Measurements from ENCODE around the gene ZBTB48. TPM values are rescaled to one million over a fixed set of nuclear protein-coding genes. Genes with fewer than 3 reads are reported as not detected.

The ZBTB48 gene
- polyA plus RNA-seq, 3 donors, result 13.2 to 94.2 (median 23.0) TPM

DNA sequence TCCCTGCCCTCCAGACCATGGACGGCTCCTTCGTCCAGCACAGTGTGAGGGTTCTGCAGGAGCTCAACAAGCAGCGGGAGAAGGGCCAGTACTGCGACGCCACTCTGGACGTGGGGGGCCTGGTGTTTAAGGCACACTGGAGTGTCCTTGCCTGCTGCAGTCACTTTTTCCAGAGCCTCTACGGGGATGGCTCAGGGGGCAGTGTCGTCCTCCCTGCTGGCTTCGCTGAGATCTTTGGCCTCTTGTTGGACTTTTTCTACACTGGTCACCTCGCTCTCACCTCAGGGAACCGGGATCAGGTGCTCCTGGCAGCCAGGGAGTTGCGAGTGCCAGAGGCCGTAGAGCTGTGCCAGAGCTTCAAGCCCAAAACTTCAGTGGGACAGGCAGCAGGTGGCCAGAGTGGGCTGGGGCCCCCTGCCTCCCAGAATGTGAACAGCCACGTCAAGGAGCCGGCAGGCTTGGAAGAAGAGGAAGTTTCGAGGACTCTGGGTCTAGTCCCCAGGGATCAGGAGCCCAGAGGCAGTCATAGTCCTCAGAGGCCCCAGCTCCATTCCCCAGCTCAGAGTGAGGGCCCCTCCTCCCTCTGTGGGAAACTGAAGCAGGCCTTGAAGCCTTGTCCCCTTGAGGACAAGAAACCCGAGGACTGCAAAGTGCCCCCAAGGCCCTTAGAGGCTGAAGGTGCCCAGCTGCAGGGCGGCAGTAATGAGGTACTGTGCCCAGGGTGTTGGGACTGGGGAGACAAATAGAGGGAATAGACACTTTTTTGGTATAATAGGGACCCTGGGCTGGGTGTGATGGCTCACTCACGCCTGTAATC lies 1.0 kb downstream of the ZBTB48 start:
- Histone ChIP-seq H3K4me3 (replicated peaks in 1 of 3; ENCODE audit: low read depth in 2 of 3, low read length in 3 of 3) (peak overlapping the region; percentile 61 to 83 (median 76)), H3K27ac (ENCODE audit: low read depth in 1 of 2, low read length in 2 of 2) (peak overlapping the region; percentile 88 to 97), H3K36me3 (replicated peaks in 1 of 2; ENCODE audit: control insufficient read depth in 1 of 2, insufficient read depth in 2 of 2, low read length in 2 of 2) (peaks cover 2 to 12% of the 10 kb centered on the region in 2 donors), H2AFZ (ENCODE audit: insufficient read depth, low read depth, low read length, poor library complexity, severe bottlenecking) (peak overlapping the region; percentile 70), H3K4me2 (replicated peaks; ENCODE audit: extremely low read depth, low read length, poor library complexity, severe bottlenecking) (peak overlapping the region; percentile 88), H3K79me2 (ENCODE audit: insufficient read depth, low read length) (peaks cover 43% of the 10 kb centered on the region), H3K4me1 (ENCODE audit: control insufficient read depth in 1 of 2, insufficient read depth in 2 of 2, low read length in 2 of 2) (peaks cover 33 to 34% of the 10 kb centered on the region in 2 donors), H3K27me3 (ENCODE audit: control insufficient read depth in 2 of 2, insufficient read depth in 2 of 2, low read length in 2 of 2) (no peaks in the 10 kb centered on the region), H4K20me1 (ENCODE audit: insufficient read depth, low read length) (peaks cover 48% of the 10 kb centered on the region), H3K9ac (ENCODE audit: insufficient read depth, low read length, poor library complexity, severe bottlenecking) (peak overlapping the region; percentile 99), H3K9me3 (replicated peaks in 1 of 2; ENCODE audit: control insufficient read depth in 1 of 2, insufficient read depth in 1 of 2, low read length in 2 of 2) (no peaks in the 10 kb centered on the region)
- Mint-ChIP-seq H3K4me3 (peak overlapping the region; percentile 96 to 97), H3K27ac (peak overlapping the region; percentile 97 to 100 (median 99)), H3K9me3 (peaks cover 0 to 3% (median 0%) of the 10 kb centered on the region in 7 donors), H3K27me3 (ENCODE audit: low read depth in 3 of 3) (peaks cover 0 to 3% (median 0%) of the 10 kb centered on the region in 3 donors), H3K36me3 (peaks cover 6 to 8% of the 10 kb centered on the region in 2 donors), H3K4me1 (peaks cover 41% of the 10 kb centered on the region)
- WGBS (ENCODE audit: insufficient coverage), result 31% methylated on average over 18 of the region's 19 CpGs
- DNase-seq, result peak in 2 of 3 donors; percentile 51 to 69
- TF ChIP-seq, protein P1, sequence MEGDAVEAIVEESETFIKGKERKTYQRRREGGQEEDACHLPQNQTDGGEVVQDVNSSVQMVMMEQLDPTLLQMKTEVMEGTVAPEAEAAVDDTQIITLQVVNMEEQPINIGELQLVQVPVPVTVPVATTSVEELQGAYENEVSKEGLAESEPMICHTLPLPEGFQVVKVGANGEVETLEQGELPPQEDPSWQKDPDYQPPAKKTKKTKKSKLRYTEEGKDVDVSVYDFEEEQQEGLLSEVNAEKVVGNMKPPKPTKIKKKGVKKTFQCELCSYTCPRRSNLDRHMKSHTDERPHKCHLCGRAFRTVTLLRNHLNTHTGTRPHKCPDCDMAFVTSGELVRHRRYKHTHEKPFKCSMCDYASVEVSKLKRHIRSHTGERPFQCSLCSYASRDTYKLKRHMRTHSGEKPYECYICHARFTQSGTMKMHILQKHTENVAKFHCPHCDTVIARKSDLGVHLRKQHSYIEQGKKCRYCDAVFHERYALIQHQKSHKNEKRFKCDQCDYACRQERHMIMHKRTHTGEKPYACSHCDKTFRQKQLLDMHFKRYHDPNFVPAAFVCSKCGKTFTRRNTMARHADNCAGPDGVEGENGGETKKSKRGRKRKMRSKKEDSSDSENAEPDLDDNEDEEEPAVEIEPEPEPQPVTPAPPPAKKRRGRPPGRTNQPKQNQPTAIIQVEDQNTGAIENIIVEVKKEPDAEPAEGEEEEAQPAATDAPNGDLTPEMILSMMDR (IDR thresholded peaks at IDR 0.05), result no peak
- intact Hi-C loops (cut with micrococcal nuclease), result loop anchor here (1.0 to 5.0 kb wide), 3 partner anchors 20 to 36 kb away; partner anchors contain the start of gene PHF13 (in 1 of the 2)

DNA sequence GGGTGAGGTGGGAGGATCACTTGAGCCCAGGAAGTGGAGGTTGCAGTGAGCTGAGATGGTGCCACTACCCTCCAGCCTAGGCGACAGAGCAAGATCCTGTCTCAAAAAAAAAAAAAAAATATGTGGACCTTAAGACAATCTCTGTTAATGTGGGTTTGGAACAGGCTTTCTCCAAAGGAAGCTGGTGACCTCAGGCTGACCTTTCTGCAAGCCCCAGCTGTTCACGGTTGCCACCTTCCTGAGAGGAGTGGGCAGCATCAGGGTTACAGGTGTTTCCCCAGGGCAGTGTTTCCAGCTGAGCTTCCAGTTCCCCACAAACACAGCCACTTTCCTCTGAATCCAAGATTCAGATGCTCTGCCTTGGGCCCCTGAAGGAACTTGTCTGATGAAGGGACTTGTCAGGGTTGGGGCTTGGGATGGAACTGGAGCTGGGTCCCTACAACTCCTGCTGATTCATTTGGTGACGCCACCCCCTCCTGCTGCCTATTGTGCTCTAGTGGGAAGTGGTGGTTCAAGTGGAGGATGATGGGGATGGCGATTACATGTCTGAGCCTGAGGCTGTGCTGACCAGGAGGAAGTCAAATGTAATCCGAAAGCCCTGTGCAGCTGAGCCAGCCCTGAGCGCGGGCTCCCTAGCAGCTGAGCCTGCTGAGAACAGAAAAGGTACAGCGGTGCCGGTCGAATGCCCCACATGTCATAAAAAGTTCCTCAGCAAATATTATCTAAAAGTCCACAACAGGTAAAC lies 1.9 kb downstream of the ZBTB48 start:
- WGBS (ENCODE audit: insufficient coverage), result 9% methylated on average over 10 of the region's 10 CpGs
- H3K4me1 ChIP-seq (ENCODE audit: control insufficient read depth in 1 of 2, insufficient read depth in 2 of 2, low read length in 2 of 2), result peaks cover 33 to 34% of the 10 kb centered on the region in 2 donors
- H3K4me1 Mint-ChIP-seq, result peaks cover 41% of the 10 kb centered on the region
- TF ChIP-seq, protein P1 (IDR thresholded peaks at IDR 0.05), result no peak
- peaks cover 49% of the 10 kb centered on the region for H3K79me2 ChIP-seq (ENCODE audit: insufficient read depth, low read length)
- H3K27me3 Mint-ChIP-seq (ENCODE audit: low read depth in 3 of 3), result peaks cover 0 to 3% (median 0%) of the 10 kb centered on the region in 3 donors
- intact Hi-C loops (cut with micrococcal nuclease), result loop anchor here (2.0 to 5.0 kb wide), 2 partner anchors 19 to 36 kb away; no protein-coding TSS in a partner anchor
- peaks cover 8 to 19% of the 10 kb centered on the region in 2 donors for H3K36me3 ChIP-seq (replicated peaks in 1 of 2; ENCODE audit: control insufficient read depth in 1 of 2, insufficient read depth in 2 of 2, low read length in 2 of 2)
- H2AFZ ChIP-seq (ENCODE audit: insufficient read depth, low read depth, low read length, poor library complexity, severe bottlenecking), result no peak overlapping the region
- H4K20me1 ChIP-seq (ENCODE audit: insufficient read depth, low read length), result peaks cover 57% of the 10 kb centered on the region
- no peaks in the 10 kb centered on the region for H3K27me3 ChIP-seq (ENCODE audit: control insufficient read depth in 2 of 2, insufficient read depth in 2 of 2, low read length in 2 of 2)
- peak overlapping the region in 1 of 3 experiments; percentile 83 for H3K4me3 ChIP-seq (replicated peaks in 1 of 3; ENCODE audit: low read depth in 2 of 3, low read length in 3 of 3)
- H3K9me3 Mint-ChIP-seq, result peaks cover 0 to 3% (median 0%) of the 10 kb centered on the region in 7 donors
- H3K27ac Mint-ChIP-seq, result peak overlapping the region; percentile 91 to 100 (median 99)
- peak overlapping the region; percentile 88 for H3K4me2 ChIP-seq (replicated peaks; ENCODE audit: extremely low read depth, low read length, poor library complexity, severe bottlenecking)
- H3K36me3 Mint-ChIP-seq, result peaks cover 10 to 12% of the 10 kb centered on the region in 2 donors
- no peaks in the 10 kb centered on the region for H3K9me3 ChIP-seq (replicated peaks in 1 of 2; ENCODE audit: control insufficient read depth in 1 of 2, insufficient read depth in 1 of 2, low read length in 2 of 2)
- peak; percentile 84 to 94 (median 86) for DNase-seq
- peak overlapping the region; percentile 88 to 97 for H3K27ac ChIP-seq (ENCODE audit: low read depth in 1 of 2, low read length in 2 of 2)
- H3K9ac ChIP-seq (ENCODE audit: insufficient read depth, low read length, poor library complexity, severe bottlenecking), result peak overlapping the region; percentile 99
- peak overlapping the region; percentile 96 to 97 for H3K4me3 Mint-ChIP-seq

Data from CD14-positive monocyte (primary cell).